Adrenal gland (tissue), 5 donors: ENCODE results near the gene MRPS11.

Experiments used
- POLR2A ChIP-seq, 2 donors: fragments of 450-650 bp; IDR thresholded peaks; one replicate each; pipeline ENCODE4 v1.6.1; 2017; ENCODE audit warnings: antibody characterized with exemption in 2 of 2, mild to moderate bottlenecking in 2 of 2, moderate library complexity in 1 of 2
- TF ChIP-seq, protein P1 (sequence below), 6 experiments: fragments of 450-650 bp in 4 of 6; fragments of 200-600 bp in 2 of 6; sonication (generic) in 1 of 6; IDR thresholded peaks; 1 replicate in 5 of 6; 2 replicates in 1 of 6; pipeline versions ENCODE4 v1.5.1 to v1.8.0; 2016 to 2021; ENCODE audit warnings: antibody characterized with exemption in 6 of 6, mild to moderate bottlenecking in 2 of 6, moderate library complexity in 1 of 6
- donor health status: DM: no; HTN: no; CAD: no.

DNA sequence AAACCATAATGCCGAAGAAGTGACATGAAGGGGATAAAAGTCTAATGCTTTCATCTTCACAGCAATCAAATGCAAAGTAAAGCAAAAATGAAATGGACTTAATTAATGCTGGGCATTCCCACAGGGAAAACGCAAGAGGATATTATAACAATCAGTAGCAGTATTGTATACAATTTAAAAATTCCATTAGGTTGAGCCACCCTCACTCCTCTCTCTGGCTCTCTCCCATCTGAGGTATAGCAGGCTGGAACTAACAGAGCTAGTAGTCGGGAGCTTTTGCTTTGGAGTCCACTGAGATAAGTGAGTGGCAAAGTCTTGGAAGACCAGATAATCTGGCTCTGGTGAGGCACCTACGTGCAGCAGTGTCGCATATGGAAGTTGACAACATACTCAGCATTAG, 45.1 kb downstream of the MRPS11 start:
- TF ChIP-seq, protein P1, sequence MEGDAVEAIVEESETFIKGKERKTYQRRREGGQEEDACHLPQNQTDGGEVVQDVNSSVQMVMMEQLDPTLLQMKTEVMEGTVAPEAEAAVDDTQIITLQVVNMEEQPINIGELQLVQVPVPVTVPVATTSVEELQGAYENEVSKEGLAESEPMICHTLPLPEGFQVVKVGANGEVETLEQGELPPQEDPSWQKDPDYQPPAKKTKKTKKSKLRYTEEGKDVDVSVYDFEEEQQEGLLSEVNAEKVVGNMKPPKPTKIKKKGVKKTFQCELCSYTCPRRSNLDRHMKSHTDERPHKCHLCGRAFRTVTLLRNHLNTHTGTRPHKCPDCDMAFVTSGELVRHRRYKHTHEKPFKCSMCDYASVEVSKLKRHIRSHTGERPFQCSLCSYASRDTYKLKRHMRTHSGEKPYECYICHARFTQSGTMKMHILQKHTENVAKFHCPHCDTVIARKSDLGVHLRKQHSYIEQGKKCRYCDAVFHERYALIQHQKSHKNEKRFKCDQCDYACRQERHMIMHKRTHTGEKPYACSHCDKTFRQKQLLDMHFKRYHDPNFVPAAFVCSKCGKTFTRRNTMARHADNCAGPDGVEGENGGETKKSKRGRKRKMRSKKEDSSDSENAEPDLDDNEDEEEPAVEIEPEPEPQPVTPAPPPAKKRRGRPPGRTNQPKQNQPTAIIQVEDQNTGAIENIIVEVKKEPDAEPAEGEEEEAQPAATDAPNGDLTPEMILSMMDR (IDR thresholded peaks at IDR 0.05) = no peak
- TF ChIP-seq POLR2A (IDR thresholded peaks at IDR 0.05) = no peak
